Mesothelial cell of epicardium (in vitro differentiated cells): Measurements from ENCODE around the gene TAGAP. TPM values are rescaled to one million over a fixed set of nuclear protein-coding genes. Genes with fewer than 3 reads are reported as not detected.

Experiments used
- DNase-seq, 2 experiments: peaks; one replicate each; pipeline ENCODE4 v3.0.0; 2021; ENCODE audit warnings: low spot score in 2 of 2; ENCODE audit not compliant: unreplicated experiment in 2 of 2
- H3K27ac Mint-ChIP-seq: 2 replicates; pipeline ENCODE4 v1.8.0; 2021; ENCODE audit warnings: mixed read lengths
- H3K27me3 Mint-ChIP-seq: 2 replicates; pipeline ENCODE4 v1.8.0; 2021; ENCODE audit warnings: low read depth, mixed read lengths
- H3K36me3 Mint-ChIP-seq: 2 replicates; pipeline ENCODE4 v1.8.0; 2021; ENCODE audit warnings: mixed read lengths
- H3K4me1 Mint-ChIP-seq: 2 replicates; pipeline ENCODE4 v1.8.0; 2021; ENCODE audit warnings: mixed read lengths
- H3K4me3 Mint-ChIP-seq: 2 replicates; pipeline ENCODE4 v1.8.0; 2021; ENCODE audit warnings: mild to moderate bottlenecking, moderate library complexity, mixed read lengths
- H3K9me3 Mint-ChIP-seq: 2 replicates; pipeline ENCODE4 v1.8.0; 2021; ENCODE audit warnings: mixed read lengths
- CTCF ChIP-seq: fragments of 200-600 bp; sonication (generic); IDR thresholded peaks from one replicate; pipeline ENCODE4 v1.5.0; 2021; ENCODE audit warnings: antibody characterized with exemption; ENCODE audit not compliant: unreplicated experiment
- total RNA-seq: library from RNA; stranded (reverse); gene quantifications from 3 replicates; pipeline ENCODE4 v1.2.1, GENCODE V29; 2021

The TAGAP gene
- total RNA-seq, 1 donor from 2014 or later: 0.16 TPM

GRCh38 chr6:159037756-159038290 is 7.0 kb downstream of the TAGAP start:
- Mint-ChIP-seq H3K4me3 (no peak overlapping the region), H3K27ac (no peak overlapping the region), H3K9me3 (no peaks in the 10 kb centered on the region), H3K4me1 (peaks cover 10% of the 10 kb centered on the region), H3K27me3 (no peaks in the 10 kb centered on the region), H3K36me3 (no peaks in the 10 kb centered on the region)
- DNase-seq: no peak
- TF ChIP-seq CTCF: no peak

DNA sequence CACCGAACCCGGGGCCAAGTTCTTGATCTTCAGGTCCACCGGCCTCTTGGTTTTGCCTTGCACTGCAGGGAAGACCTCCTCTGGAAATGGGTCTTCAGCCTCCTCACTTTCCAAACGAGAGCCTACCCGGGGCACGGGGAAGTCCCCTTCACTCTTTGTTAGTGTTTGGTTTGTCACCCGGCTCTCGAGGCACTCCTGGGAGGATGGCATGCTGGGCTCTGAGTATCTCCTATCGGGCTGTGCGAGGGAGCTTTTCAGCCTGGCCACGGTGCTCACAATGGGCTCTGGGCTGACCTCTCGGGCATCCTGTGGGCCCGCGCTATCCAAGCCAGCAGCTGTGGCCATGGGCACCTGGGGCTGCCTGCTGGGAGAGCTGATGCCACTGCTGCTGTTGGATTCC is 8.1 kb downstream of the TAGAP start:
- Mint-ChIP-seq H3K4me1 (peaks cover 8% of the 10 kb centered on the region), H3K9me3 (no peaks in the 10 kb centered on the region), H3K27me3 (no peaks in the 10 kb centered on the region), H3K4me3 (no peak overlapping the region), H3K27ac (no peak overlapping the region), H3K36me3 (no peaks in the 10 kb centered on the region)
- TF ChIP-seq CTCF: no peak
- DNase-seq: no peak

- H3K27ac Mint-ChIP-seq: no peak overlapping the region
- H3K9me3 Mint-ChIP-seq: no peaks in the 10 kb centered on the region
- no peaks in the 10 kb centered on the region for H3K36me3 Mint-ChIP-seq
- H3K4me1 Mint-ChIP-seq: peaks cover 8% of the 10 kb centered on the region
- no peak for TF ChIP-seq CTCF
- H3K27me3 Mint-ChIP-seq: no peaks in the 10 kb centered on the region
- DNase-seq: no peak
- H3K4me3 Mint-ChIP-seq: no peak overlapping the region
Measured at GRCh38 chr6:159035891-159036290, 8.9 kb downstream of the TAGAP start.

DNA sequence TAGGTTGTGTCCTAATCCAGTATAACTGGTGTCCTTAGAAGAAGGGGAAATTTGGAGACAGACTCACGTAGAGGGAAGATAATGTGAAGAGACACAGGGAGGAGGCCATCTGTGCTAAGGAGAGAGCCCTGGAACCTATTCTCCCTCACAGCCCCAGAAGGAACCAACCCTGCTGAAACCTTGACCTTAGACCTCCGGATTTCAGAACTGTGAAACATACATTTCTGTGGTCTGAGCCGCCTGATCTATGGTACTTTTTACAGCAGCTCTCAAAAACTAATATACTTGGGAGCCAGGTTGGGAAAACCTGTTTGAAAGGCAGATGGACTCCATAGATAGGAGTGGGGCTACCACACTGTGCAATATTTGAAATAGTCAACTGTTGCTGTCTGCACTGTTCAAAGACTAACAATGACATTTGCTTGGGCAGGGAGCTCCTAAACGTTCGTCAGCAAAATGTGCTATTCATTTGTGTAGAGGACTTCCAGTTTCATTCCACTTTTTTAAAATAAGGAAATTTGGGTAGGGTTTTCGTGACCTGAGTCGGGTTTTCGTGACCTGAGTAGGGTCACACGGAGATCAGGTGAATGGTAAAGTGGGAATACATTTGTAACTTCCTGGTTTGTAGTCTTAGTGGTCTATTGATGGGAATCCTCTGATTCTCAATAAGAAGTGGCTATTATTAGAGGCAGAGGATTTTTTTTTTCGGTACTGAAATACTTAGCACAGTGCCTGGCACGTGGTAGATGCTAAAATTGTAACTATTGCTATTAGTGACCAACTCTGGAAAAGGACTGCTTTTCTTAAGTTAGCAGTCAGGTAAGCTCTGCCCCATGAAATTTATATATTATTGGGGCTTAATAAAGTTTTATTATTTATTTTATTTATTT is 11.4 kb downstream of the TAGAP start:
- H3K27ac Mint-ChIP-seq: no peak overlapping the region
- H3K4me1 Mint-ChIP-seq: peaks cover 8% of the 10 kb centered on the region
- no peak for DNase-seq
- no peaks in the 10 kb centered on the region for H3K36me3 Mint-ChIP-seq
- no peak overlapping the region for H3K4me3 Mint-ChIP-seq
- no peak for TF ChIP-seq CTCF
- H3K27me3 Mint-ChIP-seq: no peaks in the 10 kb centered on the region
- no peaks in the 10 kb centered on the region for H3K9me3 Mint-ChIP-seq

DNA sequence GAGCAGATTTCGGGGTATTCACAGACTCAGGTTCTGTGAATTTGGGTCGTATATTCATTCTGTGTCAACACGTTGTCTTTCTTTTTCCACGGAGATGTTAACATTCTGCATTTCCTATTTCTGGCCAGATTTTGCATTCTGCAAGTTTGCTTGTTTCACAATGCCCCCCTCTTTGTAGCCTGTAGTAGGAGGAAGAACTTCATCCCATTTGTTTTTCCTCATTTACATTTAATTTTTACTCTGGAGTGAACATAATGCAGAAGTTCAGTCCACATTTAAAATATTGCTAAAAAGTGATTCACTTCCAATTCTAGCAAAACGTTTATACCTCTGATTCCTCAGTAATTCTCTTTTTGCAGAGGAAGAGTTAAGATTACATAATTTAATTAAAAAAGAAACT is 12.9 kb downstream of the TAGAP start:
- Mint-ChIP-seq H3K9me3 (no peaks in the 10 kb centered on the region), H3K4me3 (no peak overlapping the region), H3K27ac (no peak overlapping the region), H3K36me3 (no peaks in the 10 kb centered on the region), H3K27me3 (no peaks in the 10 kb centered on the region), H3K4me1 (no peaks in the 10 kb centered on the region)
- no peak for TF ChIP-seq CTCF
- DNase-seq: no peak
